CD4-positive, alpha-beta T cell (primary cell): ENCODE measurements around the gene ZNF581. TPM values are rescaled to one million over a fixed set of nuclear protein-coding genes. Genes with fewer than 3 reads are reported as not detected.

Experiments
- ATAC-seq: fragments of 200-7000 bp; cut with Tn5 transposase; one replicate; pipeline ENCODE4 v1.10.0; 2022; ENCODE audit warnings: mild to moderate bottlenecking; ENCODE audit not compliant: poor library complexity
- CTCF ChIA-PET: fragments of 350-600 bp; sonication (Branson Sonifier 250); formaldehyde crosslinking; loops from one replicate; lab custom pipeline; 2021; ENCODE audit warnings: antibody characterized with exemption, inconsistent platforms; lab: Charles Lee
- POLR2A ChIA-PET: fragments of 350-600 bp; sonication (Branson Sonifier 250); formaldehyde crosslinking; loops from one replicate; lab custom pipeline; 2021; ENCODE audit warnings: antibody characterized with exemption, inconsistent platforms; lab: Charles Lee
- DNase-seq, 14 experiments: peaks; one replicate each; pipeline ENCODE4 v3.0.0-alpha.2; 2013 to 2020; ENCODE audit warnings: mixed read lengths in 2 of 14
- H3K27ac ChIP-seq, 2 donors: one replicate each; pipeline versions ENCODE4 v1.5.1 to v1.7.0; 2013; ENCODE audit warnings: low read length in 2 of 2, low read depth in 1 of 2, mild to moderate bottlenecking in 1 of 2
- H3K27me3 ChIP-seq, 2 experiments: 1 replicate in 1 of 2; 2 replicates in 1 of 2; pipeline versions ENCODE4 v1.6.1 to v1.7.0; 2013; ENCODE audit warnings: low read length in 2 of 2, control low read depth in 1 of 2, mild to moderate bottlenecking in 1 of 2, moderate library complexity in 1 of 2; ENCODE audit not compliant: insufficient read depth in 2 of 2, control insufficient read depth in 1 of 2
- H3K36me3 ChIP-seq: one replicate; pipeline ENCODE4 v1.6.1; 2013; ENCODE audit warnings: low read length, control low read depth; ENCODE audit not compliant: insufficient read depth
- H3K4me1 ChIP-seq: one replicate; pipeline ENCODE4 v1.6.1; 2013; ENCODE audit warnings: low read length, control low read depth; ENCODE audit not compliant: insufficient read depth
- H3K4me3 ChIP-seq: one replicate; pipeline ENCODE4 v1.5.1; 2013; ENCODE audit warnings: mild to moderate bottlenecking, low read length, moderate library complexity
- H3K9me3 ChIP-seq, 2 experiments: 1 replicate in 1 of 2; 2 replicates in 1 of 2; pipeline versions ENCODE4 v1.6.1 to v1.7.0; 2013; ENCODE audit warnings: low read length in 2 of 2, mild to moderate bottlenecking in 2 of 2, control low read depth in 1 of 2, moderate library complexity in 1 of 2; ENCODE audit not compliant: control insufficient read depth in 1 of 2, insufficient read depth in 1 of 2
- H3K27ac Mint-ChIP-seq: one replicate; pipeline ENCODE4 v1.8.0; 2020; ENCODE audit warnings: mixed read lengths
- H3K27me3 Mint-ChIP-seq: one replicate; pipeline ENCODE4 v1.8.0; 2021; ENCODE audit warnings: mixed read lengths
- H3K36me3 Mint-ChIP-seq: one replicate; pipeline ENCODE4 v1.8.0; 2021; ENCODE audit warnings: low read depth, mixed read lengths
- H3K4me1 Mint-ChIP-seq: one replicate; pipeline ENCODE4 v1.8.0; 2021; ENCODE audit warnings: low read depth, mixed read lengths
- H3K4me3 Mint-ChIP-seq: one replicate; pipeline ENCODE4 v1.8.0; 2020; ENCODE audit warnings: mild to moderate bottlenecking, mixed read lengths
- H3K9me3 Mint-ChIP-seq: one replicate; pipeline ENCODE4 v1.8.0; 2020; ENCODE audit warnings: mixed read lengths
- CTCF ChIP-seq: fragments of 200-600 bp; IDR thresholded peaks from one replicate; pipeline ENCODE4 v1.8.0; 2022; ENCODE audit warnings: antibody characterized with exemption, mild to moderate bottlenecking
- intact Hi-C, 2 experiments: fragments of 100-400 bp; cut with DNase I in 1 of 2; cut with micrococcal nuclease in 1 of 2; formaldehyde crosslinking; loops; one replicate each; pipeline versions ENCODE4 v1.15.1 to v1.9.0; 2023 to 2025; cut with DNase I, micrococcal nuclease
- total RNA-seq, 174 experiments: library from RNA in 2 of 174; stranded (reverse) in 2 of 174; gene quantifications; one replicate each; pipeline ENCODE4 v1.2.3 and lab custom pipeline; 2021 to 2026

The ZNF581 gene
- total RNA-seq, 2 experiments from 2014 or later: 23.1 to 24.7 TPM

GRCh38 chr19:55617426-55617825 is 26.0 kb upstream of the ZNF581 start:
- TF ChIP-seq CTCF: no peak
- Mint-ChIP-seq H3K36me3 (peaks cover 31% of the 10 kb centered on the region), H3K4me1 (peaks cover 23% of the 10 kb centered on the region), H3K4me3 (no peak overlapping the region), H3K27me3 (no peaks in the 10 kb centered on the region), H3K9me3 (no peaks in the 10 kb centered on the region), H3K27ac (no peak overlapping the region)
- CTCF ChIA-PET: interaction anchor here (4.8 kb wide), 1 partner anchor 11 kb away, joined by 28 read pairs; the partner anchor contains the start of gene ZNF865
- ATAC-seq (no peak), DNase-seq (no peak)
- Histone ChIP-seq H3K36me3 (peaks cover 30% of the 10 kb centered on the region), H3K4me1 (peaks cover 16% of the 10 kb centered on the region), H3K9me3 (no peaks in the 10 kb centered on the region), H3K27ac (no peak overlapping the region), H3K4me3 (no peak overlapping the region), H3K27me3 (no peaks in the 10 kb centered on the region)
- POLR2A ChIA-PET: interaction anchor here (1.7 to 1.8 kb wide), 2 partner anchors 11 to 17 kb away, joined by 5 to 8 read pairs; partner anchors contain the start of gene ZNF524
- intact Hi-C loops: no loop called here

- ATAC-seq (no peak), DNase-seq (no peak)
- H3K9me3 Mint-ChIP-seq: no peaks in the 10 kb centered on the region
- Histone ChIP-seq H3K4me1 (peaks cover 18% of the 10 kb centered on the region), H3K27ac (no peak overlapping the region), H3K9me3 (no peaks in the 10 kb centered on the region), H3K4me3 (no peak overlapping the region), H3K36me3 (peaks cover 32% of the 10 kb centered on the region), H3K27me3 (no peaks in the 10 kb centered on the region)
- ChIA-PET POLR2A (interaction anchor here (1.7 to 2.6 kb wide), 2 partner anchors 12 kb away, joined by 5 to 16 read pairs; partner anchors contain the start of gene ZNF865), CTCF (interaction anchor here (0.8 to 4.8 kb wide), 2 partner anchors 12 to 13 kb away, joined by 3 to 28 read pairs; partner anchors contain the start of gene ZNF865)
- H3K27me3 Mint-ChIP-seq: no peaks in the 10 kb centered on the region
- H3K27ac Mint-ChIP-seq: no peak overlapping the region
- H3K36me3 Mint-ChIP-seq: peaks cover 25% of the 10 kb centered on the region
- no peak for TF ChIP-seq CTCF
- intact Hi-C loops: no loop called here
- peaks cover 21% of the 10 kb centered on the region for H3K4me1 Mint-ChIP-seq
- H3K4me3 Mint-ChIP-seq: no peak overlapping the region
Observed at GRCh38 chr19:55618426-55618825, 25.0 kb upstream of the ZNF581 start.

- Histone ChIP-seq H3K4me3 (no peak overlapping the region), H3K27me3 (no peaks in the 10 kb centered on the region), H3K27ac (no peak overlapping the region), H3K36me3 (peaks cover 32% of the 10 kb centered on the region), H3K9me3 (no peaks in the 10 kb centered on the region), H3K4me1 (peaks cover 24% of the 10 kb centered on the region)
- H3K27me3 Mint-ChIP-seq: no peaks in the 10 kb centered on the region
- no peaks in the 10 kb centered on the region for H3K9me3 Mint-ChIP-seq
- POLR2A ChIA-PET: interaction anchor here (2.6 kb wide), 1 partner anchor 13 kb away, joined by 16 read pairs; the partner anchor contains the start of gene ZNF865
- H3K4me3 Mint-ChIP-seq: no peak overlapping the region
- no peak for ATAC-seq
- no peak for TF ChIP-seq CTCF
- no peak for DNase-seq
- H3K4me1 Mint-ChIP-seq: peaks cover 30% of the 10 kb centered on the region
- peak overlapping the region; percentile 61 for H3K27ac Mint-ChIP-seq
- intact Hi-C loops: no loop called here
- CTCF ChIA-PET: interaction anchor here (0.8 to 4.8 kb wide), 2 partner anchors 12 to 13 kb away, joined by 3 to 28 read pairs; partner anchors contain the start of gene ZNF865
- H3K36me3 Mint-ChIP-seq: peaks cover 34% of the 10 kb centered on the region
Observed at GRCh38 chr19:55619286-55619685, 24.2 kb upstream of the ZNF581 start.
